Transverse colon (tissue), 4 donors: ENCODE results near the gene FAM43B.

Experiments
- CTCF ChIP-seq, 5 experiments: fragments of 200-600 bp in 3 of 5; fragments of 450-650 bp in 2 of 5; sonication (generic) in 3 of 5; IDR thresholded peaks; 1 replicate in 2 of 5; 2 replicates in 3 of 5; pipeline ENCODE4 v1.5.1; 2016 to 2017; ENCODE audit warnings: antibody characterized with exemption in 5 of 5, inconsistent platforms in 3 of 5, mild to moderate bottlenecking in 2 of 5, moderate library complexity in 1 of 5
- POLR2A ChIP-seq: fragments of 450-650 bp; IDR thresholded peaks from one replicate; pipeline ENCODE4 v1.6.1; 2016; ENCODE audit warnings: antibody characterized with exemption, mild to moderate bottlenecking, moderate library complexity
- POLR2AphosphoS5 ChIP-seq, 3 donors: sonication (generic); formaldehyde crosslinking; IDR thresholded peaks; one replicate each; pipeline ENCODE4 v1.6.1; 2016; ENCODE audit warnings: antibody characterized with exemption in 3 of 3

GRCh38 chr1:20569523-20570098, 17.2 kb downstream of the FAM43B start:
- TF ChIP-seq CTCF (IDR thresholded peaks at IDR 0.05) (no peak), POLR2A (no peak), POLR2AphosphoS5 (IDR thresholded peaks at IDR 0.05) (no peak)
